Sigmoid colon (tissue), 7 donors: ENCODE measurements around the gene FUT3. TPM values are rescaled to one million over a fixed set of nuclear protein-coding genes. Genes with fewer than 3 reads are reported as not detected.

Experiments used
- DNase-seq: peaks from one replicate; pipeline ENCODE4 v3.0.0-alpha.2; 2019
- H3K27ac ChIP-seq, 4 donors: fragments of 200-600 bp; sonication (generic); one replicate each; pipeline ENCODE4 v1.5.1; 2016 to 2019; ENCODE audit warnings: mild to moderate bottlenecking in 1 of 4
- H3K27me3 ChIP-seq, 3 donors: fragments of 200-600 bp; sonication (generic); one replicate each; pipeline ENCODE4 v1.5.1; 2019; ENCODE audit warnings: mild to moderate bottlenecking in 1 of 3
- H3K36me3 ChIP-seq, 4 donors: fragments of 200-600 bp; sonication (generic); one replicate each; pipeline ENCODE4 v1.5.1; 2016 to 2019
- H3K4me1 ChIP-seq, 4 donors: fragments of 200-600 bp; sonication (generic); one replicate each; pipeline ENCODE4 v1.5.1; 2017 to 2019
- H3K4me3 ChIP-seq, 4 donors: fragments of 200-600 bp; sonication (generic); one replicate each; pipeline ENCODE4 v1.5.1; 2017 to 2019; ENCODE audit warnings: mild to moderate bottlenecking in 2 of 4, moderate library complexity in 1 of 4
- H3K9me3 ChIP-seq, 4 donors: fragments of 200-600 bp in 3 of 4; sonication (generic) in 3 of 4; one replicate each; pipeline versions ENCODE4 v1.5.1 to v1.6.1; 2013 to 2019
- CTCF ChIP-seq, 4 experiments: fragments of 450-650 bp in 3 of 4; fragments of 200-600 bp in 1 of 4; IDR thresholded peaks; one replicate each; pipeline ENCODE4 v1.5.1; 2016 to 2019; ENCODE audit warnings: antibody characterized with exemption in 4 of 4, mild to moderate bottlenecking in 3 of 4, moderate library complexity in 2 of 4
- EP300 ChIP-seq, 4 donors: sonication (generic); formaldehyde crosslinking; IDR thresholded peaks; one replicate each; pipeline ENCODE4 v1.6.1; 2017; ENCODE audit warnings: antibody characterized with exemption in 4 of 4
- POLR2A ChIP-seq, 2 donors: fragments of 450-650 bp; IDR thresholded peaks; one replicate each; pipeline ENCODE4 v1.6.1; 2016; ENCODE audit warnings: antibody characterized with exemption in 2 of 2, mild to moderate bottlenecking in 2 of 2, moderate library complexity in 2 of 2
- POLR2AphosphoS5 ChIP-seq, 4 donors: sonication (generic); formaldehyde crosslinking; IDR thresholded peaks; one replicate each; pipeline ENCODE4 v1.6.1; 2017; ENCODE audit warnings: antibody characterized with exemption in 4 of 4
- WGBS, 2 donors: extraction: QIAGEN DNeasy Blood & Tissue Kit; methylation state at CpG; one replicate each; pipeline ENCODE4 v1.1.7; 2013; 5-methylcytosine and 5-hydroxymethylcytosine counted together
- intact Hi-C: fragments of 100-400 bp; cut with DNase I; formaldehyde crosslinking; loops from one replicate; pipeline ENCODE4 v1.15.1; 2023
- polyA plus RNA-seq, 3 donors: library from polyadenylated mRNA; stranded (reverse); fragments of 200-250 nt; gene quantifications; one replicate each; pipeline ENCODE4 v1.2.3, GENCODE V29; 2013
- total RNA-seq, 4 donors: library from RNA; depleted of rRNA; stranded (reverse); fragments of >200 nt; gene quantifications; one replicate each; pipeline ENCODE4 v1.1.0, GENCODE V29; 2016
- donor health status: healthy with polysubstance abuse.
- donor health status: Bipolar disorder and iron deficiency.
- donor health status: healthy.

FUT3 gene
- total and polyA plus RNA-seq, 7 donors: 0.83 to 168 (median 29.5) TPM; not detected in 3

GRCh38 chr19:5821521-5822180, 29.6 kb downstream of the FUT3 start:
- H3K27ac ChIP-seq: no peak overlapping the region
- DNase-seq: no peak
- no peak overlapping the region for H3K4me3 ChIP-seq
- no peaks in the 10 kb centered on the region for H3K36me3 ChIP-seq
- TF ChIP-seq EP300 (IDR thresholded peaks at IDR 0.05) (no peak), CTCF (IDR thresholded peaks at IDR 0.05) (no peak), POLR2AphosphoS5 (IDR thresholded peaks at IDR 0.05) (no peak), POLR2A (IDR thresholded peaks at IDR 0.05) (no peak)
- no peaks in the 10 kb centered on the region for H3K9me3 ChIP-seq
- intact Hi-C loops: no loop called here
- H3K27me3 ChIP-seq: no peaks in the 10 kb centered on the region
- H3K4me1 ChIP-seq: peaks cover 0 to 20% (median 18%) of the 10 kb centered on the region in 4 donors
- WGBS, 2 donors: 63 to 67% methylated on average over 8 of the region's 8 CpGs

- H3K36me3 ChIP-seq: no peaks in the 10 kb centered on the region
- WGBS, 2 donors: 60 to 75% methylated on average over 6 of the region's 6 CpGs
- TF ChIP-seq EP300 (IDR thresholded peaks at IDR 0.05): no peak
- TF ChIP-seq POLR2AphosphoS5 (IDR thresholded peaks at IDR 0.05): no peak
- no peak overlapping the region for H3K4me3 ChIP-seq
- H3K27ac ChIP-seq: no peak overlapping the region
- no peaks in the 10 kb centered on the region for H3K27me3 ChIP-seq
- DNase-seq: no peak
- H3K9me3 ChIP-seq: no peaks in the 10 kb centered on the region
- peaks cover 0 to 14% (median 12%) of the 10 kb centered on the region in 4 donors for H3K4me1 ChIP-seq
- intact Hi-C loops: no loop called here
These were observed 30.5 kb downstream of the FUT3 start for GRCh38 chr19:5820785-5821184.

- Histone ChIP-seq H3K27me3 (no peaks in the 10 kb centered on the region), H3K9me3 (no peaks in the 10 kb centered on the region), H3K36me3 (no peaks in the 10 kb centered on the region), H3K4me3 (no peak overlapping the region), H3K4me1 (peaks cover 0 to 14% (median 12%) of the 10 kb centered on the region in 4 donors), H3K27ac (no peak overlapping the region)
- 32 to 66% methylated on average over 10 of the region's 10 CpGs for WGBS, 2 donors
- TF ChIP-seq POLR2AphosphoS5 (IDR thresholded peaks at IDR 0.05): no peak
- no peak for TF ChIP-seq POLR2A (IDR thresholded peaks at IDR 0.05)
- no peak for TF ChIP-seq EP300 (IDR thresholded peaks at IDR 0.05)
- no peak for TF ChIP-seq CTCF (IDR thresholded peaks at IDR 0.05)
- intact Hi-C loops: no loop called here
- DNase-seq: no peak
These were observed 32.7 kb downstream of the FUT3 start for GRCh38 chr19:5818594-5818993.

- Histone ChIP-seq H3K27ac (no peak overlapping the region), H3K36me3 (no peaks in the 10 kb centered on the region), H3K4me1 (peaks cover 0 to 8% (median 8%) of the 10 kb centered on the region in 4 donors), H3K4me3 (no peak overlapping the region), H3K9me3 (no peaks in the 10 kb centered on the region), H3K27me3 (no peaks in the 10 kb centered on the region)
- no peak for DNase-seq
- WGBS, 2 donors: 93 to 98% methylated on average over 2 of the region's 2 CpGs
- intact Hi-C loops: no loop called here
- TF ChIP-seq POLR2AphosphoS5 (IDR thresholded peaks at IDR 0.05): no peak
- no peak for TF ChIP-seq CTCF (IDR thresholded peaks at IDR 0.05)
- TF ChIP-seq POLR2A (IDR thresholded peaks at IDR 0.05): no peak
- TF ChIP-seq EP300 (IDR thresholded peaks at IDR 0.05): no peak
These were observed 34.0 kb downstream of the FUT3 start for GRCh38 chr19:5817218-5817617.

GRCh38 chr19:5814852-5815246, 36.4 kb downstream of the FUT3 start:
- intact Hi-C loops: no loop called here
- H3K4me1 ChIP-seq: no peaks in the 10 kb centered on the region
- no peak overlapping the region for H3K4me3 ChIP-seq
- WGBS, 2 donors: 18 to 56% methylated on average over 11 of the region's 11 CpGs
- DNase-seq: no peak
- no peaks in the 10 kb centered on the region for H3K27me3 ChIP-seq
- no peak overlapping the region for H3K27ac ChIP-seq
- no peaks in the 10 kb centered on the region for H3K9me3 ChIP-seq
- H3K36me3 ChIP-seq: no peaks in the 10 kb centered on the region
- TF ChIP-seq EP300 (IDR thresholded peaks at IDR 0.05) (no peak), POLR2A (IDR thresholded peaks at IDR 0.05) (no peak)
